CD4-positive, alpha-beta T cell treated with Interleukin-4 for 1 hour (primary cell): ENCODE data around the gene PDIA5.
A peak's percentile ranks its signal among the peaks of the same experiment; 100 is the strongest.

Experiments
- DNase-seq, 2 donors: peaks; one replicate each; pipeline ENCODE4 v3.0.0-alpha.2; 2020 to 2022

The PDIA5 gene

DNA sequence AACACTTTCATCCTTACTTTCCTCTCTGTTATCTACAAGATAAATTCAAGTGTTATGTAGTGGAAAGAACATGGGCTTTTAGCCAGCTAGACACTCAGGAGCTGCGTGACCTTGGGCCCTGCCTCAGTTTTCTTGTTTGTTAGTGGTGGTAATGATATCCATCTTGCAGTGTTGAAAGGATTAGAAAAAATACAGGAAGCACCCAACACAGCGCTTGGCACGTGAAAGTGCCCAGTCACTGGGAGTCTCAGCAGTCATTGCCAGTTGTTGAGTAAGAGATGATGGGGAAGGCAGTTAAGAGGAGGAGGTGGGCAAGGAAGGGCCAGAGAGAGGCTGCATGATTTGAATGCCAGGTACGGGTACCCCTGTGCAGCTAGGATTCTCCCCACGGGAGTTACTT lies 5.3 kb downstream of the PDIA5 start:
- peak in 1 of 2 donors; percentile 32 for DNase-seq

DNA sequence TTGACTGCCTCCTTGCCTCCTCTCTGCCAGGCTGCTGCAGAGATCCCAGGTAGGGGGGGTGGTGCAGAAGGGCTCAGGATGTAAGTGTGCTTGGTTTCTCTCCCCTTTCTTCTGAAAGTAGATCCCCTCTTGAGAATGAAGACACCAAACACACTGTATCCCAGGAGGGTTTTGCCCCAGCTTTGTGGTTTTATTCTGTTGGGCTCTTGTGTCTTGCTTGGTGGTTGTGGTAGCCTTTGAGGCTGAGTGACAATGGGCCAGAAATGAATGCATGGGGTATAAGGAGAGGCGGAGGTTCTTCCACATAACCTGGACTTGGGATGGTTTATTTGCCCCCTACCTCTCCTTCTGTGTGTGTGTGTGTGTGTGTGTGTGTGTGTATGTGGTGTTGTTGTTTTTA lies 5.7 kb downstream of the PDIA5 start:
- DNase-seq = no peak

DNA sequence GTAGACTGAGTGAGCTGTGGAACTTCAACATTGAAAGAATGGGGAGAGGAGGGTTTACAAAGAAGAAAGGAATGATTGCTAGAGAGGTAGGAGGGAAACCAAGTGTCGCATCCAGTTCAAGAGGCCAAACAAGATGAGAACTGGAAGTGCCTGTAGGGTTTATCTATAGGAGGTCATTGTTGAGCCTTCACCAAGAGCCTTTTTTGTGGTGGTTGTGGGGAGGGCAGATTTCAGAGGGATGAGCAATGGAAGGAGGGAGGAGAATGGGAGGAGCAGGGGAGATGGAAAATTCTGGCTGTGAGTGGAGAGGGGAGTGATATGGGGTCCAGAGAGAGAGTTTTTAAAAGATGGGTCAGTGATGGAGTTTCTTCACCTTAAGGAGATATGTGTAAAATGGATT lies 8.5 kb downstream of the PDIA5 start:
- no peak for DNase-seq

DNA sequence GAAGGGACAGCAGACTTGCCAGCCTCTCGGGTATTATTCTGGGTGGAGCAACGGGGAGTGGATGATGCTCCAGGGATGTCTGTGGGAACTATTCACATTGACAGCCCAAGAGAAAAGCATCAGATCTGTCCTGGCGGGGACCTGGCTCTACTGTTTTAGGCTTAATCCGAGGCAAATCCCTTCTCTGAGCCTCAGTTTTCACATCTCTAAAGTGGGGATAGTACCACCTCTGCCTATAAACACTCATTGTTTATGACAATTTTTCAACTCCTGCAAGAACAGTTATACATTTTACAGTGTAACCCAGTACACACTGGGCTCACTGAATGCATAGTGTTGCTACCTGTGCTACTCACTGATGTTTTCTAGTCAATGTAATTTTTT lies 9.3 kb downstream of the PDIA5 start:
- no peak for DNase-seq

DNA sequence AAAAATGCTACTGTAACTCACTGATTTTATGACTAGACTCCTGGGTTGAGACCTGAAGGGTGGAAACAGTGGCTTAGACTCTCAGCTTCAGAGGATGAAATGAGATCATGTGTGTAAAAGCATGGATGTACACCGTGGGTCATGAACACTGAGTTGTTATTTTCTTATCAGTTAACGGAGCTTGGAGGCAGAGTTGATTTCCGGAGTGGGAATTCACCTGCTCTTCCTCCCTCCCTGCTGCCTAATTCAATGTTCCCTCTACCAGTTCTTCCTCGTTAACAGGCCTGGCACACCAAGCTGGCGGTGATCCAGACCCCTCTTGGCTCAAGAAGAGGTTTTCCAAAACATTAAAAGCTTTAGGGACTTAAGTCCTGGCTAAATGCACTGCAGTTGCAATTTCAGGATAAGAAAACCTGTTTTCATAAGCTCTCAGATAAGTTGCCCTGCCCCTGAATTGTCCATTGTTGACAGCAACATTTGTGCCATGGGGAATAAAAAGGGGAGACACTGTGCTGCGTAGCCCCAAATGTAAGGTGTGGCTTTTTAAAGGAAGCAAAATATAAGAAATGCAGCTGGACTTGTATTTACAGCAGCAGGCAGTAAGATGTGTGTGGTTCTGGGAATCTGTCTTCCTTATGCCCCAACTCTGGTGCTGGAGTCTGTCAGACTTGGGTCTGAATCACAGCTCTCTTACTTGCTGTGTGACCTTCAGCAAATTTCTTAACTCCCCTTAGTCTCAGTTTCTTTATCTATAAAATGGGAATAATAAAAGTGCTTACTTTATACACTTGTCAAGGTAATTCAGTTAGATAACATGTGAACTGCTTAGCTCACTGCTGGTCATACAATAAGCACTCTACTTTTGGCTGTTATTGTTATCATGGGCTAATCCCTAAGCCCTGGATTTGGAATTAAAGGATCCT lies 9.9 kb downstream of the PDIA5 start:
- DNase-seq = no peak

DNA sequence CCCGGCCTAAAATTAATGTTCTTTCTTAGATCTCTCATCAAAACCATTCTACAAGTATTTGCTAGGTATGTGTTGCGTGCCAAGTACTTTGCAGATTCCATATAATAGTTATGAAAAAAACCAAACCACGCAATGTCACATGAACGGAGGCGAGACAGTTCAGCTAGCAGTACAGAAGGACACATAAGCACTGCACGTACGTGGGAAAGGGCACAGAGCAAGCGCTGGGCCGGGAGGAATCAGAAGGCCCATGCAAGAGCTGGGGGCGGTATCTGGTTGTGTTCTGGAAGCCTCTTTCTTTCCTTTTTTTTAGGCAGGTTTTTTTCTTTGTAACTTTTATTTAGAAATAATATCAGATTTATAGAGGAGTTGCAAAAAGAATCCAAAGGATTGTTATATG lies 11.3 kb downstream of the PDIA5 start:
- no peak for DNase-seq

DNA sequence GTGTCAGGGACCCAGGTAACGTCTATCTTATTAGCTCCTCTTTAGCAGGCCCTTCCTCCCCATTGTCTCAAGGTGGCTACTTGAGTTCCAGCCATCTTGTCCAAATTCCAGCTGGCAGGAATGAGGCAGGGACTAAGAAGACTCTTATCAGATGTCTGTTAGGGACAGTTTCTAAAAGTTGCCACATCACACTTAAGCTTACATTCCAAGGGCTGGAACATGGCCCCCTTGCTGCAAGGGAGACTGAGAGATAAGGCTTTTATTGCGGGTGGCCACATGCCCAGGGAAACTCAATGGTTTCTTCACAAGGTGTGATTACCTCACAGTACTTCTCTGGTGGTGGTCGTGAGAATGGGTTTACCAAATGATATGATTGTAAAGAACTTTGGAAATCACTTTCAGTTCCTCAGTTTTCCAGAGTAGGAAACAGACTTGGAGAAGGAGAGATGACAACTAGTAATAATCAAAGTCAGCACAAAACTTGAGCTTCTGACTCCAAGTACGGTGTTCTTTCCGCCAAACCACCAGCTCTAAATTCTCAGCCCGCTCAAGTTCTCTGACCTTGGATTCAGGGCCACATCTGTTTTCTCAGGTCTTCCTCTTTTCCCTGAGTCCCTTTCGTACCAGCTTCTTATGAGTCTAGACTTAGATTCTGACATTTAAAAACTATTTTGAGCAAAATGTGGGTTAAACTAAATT lies 14.2 kb downstream of the PDIA5 start:
- no peak for DNase-seq

DNA sequence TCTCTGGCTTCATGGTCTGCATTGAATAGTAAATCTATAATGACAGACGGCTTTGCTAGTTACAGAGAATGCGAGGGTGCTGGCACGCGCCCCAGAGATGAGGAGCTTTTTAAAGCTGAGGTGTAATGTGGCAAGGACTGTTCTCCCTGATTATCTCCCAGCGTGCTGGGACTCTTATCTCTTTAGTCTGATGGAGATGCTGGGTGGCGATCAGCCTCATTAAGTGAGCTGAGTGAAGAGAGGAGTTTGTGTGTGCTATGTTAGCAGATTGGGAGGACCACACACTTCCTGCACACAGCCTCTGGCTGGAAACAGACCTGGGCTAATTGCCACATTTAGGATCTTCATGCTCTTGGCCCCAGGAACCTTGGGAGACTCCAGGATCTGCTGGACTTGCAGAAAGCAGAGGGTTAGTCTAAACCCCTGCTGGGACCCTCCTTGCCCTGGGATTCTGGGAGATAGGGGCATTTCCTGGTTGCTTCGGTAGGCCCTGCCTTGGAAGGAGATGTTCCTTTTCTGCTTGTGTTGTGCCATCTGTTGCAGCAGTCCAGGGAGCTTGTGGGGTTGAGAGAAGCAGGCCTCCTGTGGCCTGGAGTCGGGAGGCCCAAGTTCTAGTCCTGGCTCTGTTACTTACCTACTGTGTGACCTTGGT lies 15.0 kb downstream of the PDIA5 start:
- DNase-seq = no peak

DNA sequence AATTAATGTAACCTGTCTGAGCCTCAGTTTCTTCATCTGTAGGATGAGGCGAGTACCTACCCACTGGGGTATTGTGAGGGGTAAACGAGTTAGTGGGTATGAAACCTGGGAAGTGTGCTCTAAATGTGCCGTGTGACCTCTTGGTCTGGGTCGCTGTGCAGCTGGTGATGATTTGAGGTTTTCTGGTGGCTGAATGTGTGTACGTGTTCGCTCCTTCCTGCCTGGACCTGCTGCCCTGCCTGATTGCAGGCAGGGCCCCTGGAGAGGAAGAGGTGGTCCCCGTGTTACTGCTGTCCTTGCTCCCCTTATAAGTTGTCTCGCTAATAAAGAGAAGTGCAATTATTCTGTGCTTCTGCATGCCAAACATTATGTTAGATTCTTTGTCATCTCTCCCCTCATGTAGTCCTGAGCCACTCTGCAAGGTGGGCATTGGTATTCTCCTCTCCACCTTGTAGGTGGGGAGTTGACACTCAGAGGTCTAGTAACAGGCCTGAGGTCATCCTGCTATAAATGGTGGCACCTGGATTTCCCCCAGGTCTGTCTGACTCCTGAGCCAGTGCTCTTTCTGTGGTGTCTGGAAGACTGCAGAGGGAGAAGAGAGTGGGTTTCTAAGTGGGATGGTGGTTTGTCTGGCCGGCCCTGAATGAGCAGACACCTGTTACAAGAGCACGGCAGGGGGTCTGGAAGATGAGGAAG lies 15.7 kb downstream of the PDIA5 start:
- no peak for DNase-seq

DNA sequence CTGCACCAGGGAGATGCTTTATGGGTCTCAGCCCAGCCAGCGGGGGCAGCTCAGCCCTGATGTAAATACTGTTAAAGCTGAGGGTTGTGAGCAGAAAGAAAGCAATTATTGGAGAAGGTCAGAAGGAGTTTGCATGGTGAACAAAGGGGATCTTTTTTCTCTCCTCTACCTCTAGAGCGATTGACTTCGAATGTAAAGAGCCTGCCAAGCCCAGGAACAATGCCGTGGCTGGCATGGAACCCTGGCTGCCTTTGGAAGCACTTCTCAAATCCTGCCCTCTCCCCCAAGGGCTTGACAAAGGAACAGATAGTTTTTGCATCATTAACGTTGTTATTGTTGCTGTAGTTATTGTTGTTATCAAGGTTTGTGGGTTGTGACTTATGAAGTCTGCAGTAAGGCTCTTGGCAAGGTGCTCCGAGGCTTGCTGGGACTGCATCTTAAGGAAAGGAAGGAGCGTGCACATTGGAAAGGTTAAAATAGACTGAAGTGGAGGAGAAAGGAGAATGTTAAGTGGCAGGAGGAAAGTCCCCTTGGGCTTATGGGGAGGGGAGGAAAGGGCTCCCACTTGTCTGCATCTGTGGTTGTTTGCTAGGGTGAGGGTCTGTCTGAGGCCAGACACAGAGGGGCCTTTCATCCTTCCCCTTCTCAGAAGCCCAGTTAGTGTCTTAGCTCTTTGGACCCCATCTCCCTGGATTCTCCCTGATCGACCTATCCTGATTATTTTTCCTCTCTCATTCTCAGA lies 16.7 kb downstream of the PDIA5 start:
- no peak for DNase-seq

DNA sequence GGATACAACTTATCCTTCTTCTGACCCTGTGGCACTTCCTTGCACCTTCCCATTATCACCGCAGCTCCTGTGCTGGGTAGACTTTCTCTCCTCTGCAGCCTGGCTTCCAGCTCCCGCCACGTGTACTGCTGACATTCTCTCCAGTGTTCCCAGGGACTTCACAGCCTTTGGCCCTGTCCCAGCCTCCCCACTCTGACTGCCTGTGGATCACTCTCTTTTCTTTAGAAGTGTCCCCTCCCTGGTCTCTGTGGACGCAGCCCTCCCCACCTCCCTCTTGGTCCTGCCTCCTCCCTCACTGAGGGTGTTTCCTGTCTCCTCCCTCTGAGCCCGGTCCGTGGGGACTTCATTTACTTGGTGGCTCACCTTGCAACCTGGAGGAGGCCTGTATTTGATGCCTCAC lies 17.4 kb downstream of the PDIA5 start:
- DNase-seq = no peak

DNA sequence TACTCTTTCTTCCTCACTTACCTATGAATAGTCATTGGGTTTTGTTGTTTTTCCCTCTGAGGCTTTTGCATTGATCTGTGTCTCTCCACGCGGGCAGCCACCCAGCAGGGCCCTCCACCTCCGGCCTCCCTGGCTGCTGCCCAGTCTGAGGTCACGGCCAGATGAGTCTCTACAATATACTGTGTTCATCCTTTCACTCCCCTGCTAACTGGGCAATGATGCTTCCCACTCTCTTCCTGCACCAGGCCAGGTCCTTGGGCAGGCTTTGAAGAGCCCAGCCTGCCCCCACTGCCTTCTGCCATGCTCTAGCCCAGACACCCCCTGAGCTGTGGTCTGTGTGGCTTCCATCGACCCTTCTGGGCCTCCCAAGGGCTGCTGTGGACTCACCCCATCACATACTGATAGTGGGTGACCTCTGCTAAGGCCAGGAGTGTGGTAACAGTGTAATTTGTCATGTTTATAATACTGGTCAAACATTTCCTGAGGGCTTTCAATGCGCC lies 18.0 kb downstream of the PDIA5 start:
- DNase-seq = no peak

DNA sequence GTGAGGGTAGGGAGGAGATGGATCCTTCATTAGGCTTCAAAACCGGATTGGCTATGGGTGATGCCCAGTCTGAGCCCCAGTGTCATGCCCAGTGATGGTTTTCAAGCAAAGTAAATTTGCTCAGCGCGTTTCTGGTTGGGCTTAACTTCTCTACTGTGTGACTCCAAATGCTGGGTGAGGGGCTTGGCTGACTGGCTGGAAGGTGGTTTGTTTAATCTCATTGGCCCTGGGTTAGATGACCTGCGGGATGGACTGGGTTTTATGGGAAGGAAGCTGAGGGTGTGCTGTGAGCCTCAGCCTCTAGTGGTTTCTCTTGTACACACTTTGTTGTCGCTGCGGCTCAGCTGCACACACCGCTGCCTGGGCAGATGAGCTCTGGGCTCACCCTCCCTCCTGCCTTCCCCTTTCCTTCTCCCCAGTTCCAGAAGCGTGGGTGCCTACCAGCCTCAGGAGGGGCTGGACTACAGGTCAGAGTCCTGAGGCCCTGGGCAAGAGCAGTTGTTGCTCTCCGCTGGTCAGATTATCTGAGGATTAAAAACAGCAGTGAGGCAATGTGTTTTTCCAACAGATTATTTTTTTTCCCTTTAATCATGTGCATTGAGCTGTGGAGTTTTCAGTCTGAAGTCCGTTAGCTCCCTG lies 18.6 kb downstream of the PDIA5 start:
- DNase-seq = no peak

DNA sequence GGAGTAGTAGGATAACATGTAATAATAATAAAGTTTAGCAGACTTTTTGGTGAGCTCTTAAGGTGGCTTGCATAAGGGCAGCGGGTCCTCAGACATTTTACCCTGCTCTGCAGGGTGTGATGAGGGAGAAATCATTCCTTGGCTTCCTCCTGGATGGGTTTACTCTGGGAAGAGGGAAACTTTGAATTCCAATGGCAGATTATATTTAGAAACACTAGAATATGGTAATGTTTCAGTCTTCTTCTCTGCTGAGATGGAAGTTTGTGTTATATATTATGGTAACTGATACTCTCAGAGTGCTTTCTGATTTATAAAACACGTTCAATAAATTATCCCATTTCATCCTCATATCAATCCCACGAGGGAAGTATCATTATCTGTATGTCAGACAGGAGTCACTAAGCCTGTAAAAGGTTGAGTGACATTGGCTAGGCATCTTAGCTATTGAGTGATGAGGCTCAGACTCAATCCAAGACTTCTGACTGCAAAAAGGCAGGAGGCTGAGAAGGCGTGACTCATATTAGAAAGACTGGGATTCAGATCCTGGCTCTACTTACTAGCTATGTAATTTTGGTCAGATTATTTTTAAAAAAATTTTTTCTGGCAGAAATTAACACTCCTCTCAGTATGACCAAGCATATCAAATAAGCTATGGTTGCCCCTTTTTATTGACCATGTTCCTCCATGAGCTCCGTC lies 19.3 kb downstream of the PDIA5 start:
- DNase-seq = no peak

DNA sequence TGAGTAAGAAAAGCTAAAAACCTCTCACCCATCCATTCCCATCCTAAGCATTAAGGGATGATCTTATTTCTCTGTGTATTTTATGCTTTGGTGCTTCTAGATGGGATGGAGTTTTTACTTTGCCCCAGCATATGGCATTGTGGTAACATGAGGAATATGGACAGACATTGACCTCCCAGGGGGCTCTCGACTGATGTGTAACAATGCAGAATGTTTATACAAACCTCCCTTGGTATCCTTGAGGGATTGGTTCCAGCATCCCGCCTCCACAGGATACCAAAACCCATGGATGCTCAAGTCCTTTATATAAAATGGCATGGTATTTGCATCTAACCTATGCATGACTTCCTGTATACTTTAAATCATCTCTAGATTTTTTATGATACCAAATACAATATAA lies 21.6 kb downstream of the PDIA5 start:
- DNase-seq = no peak

DNA sequence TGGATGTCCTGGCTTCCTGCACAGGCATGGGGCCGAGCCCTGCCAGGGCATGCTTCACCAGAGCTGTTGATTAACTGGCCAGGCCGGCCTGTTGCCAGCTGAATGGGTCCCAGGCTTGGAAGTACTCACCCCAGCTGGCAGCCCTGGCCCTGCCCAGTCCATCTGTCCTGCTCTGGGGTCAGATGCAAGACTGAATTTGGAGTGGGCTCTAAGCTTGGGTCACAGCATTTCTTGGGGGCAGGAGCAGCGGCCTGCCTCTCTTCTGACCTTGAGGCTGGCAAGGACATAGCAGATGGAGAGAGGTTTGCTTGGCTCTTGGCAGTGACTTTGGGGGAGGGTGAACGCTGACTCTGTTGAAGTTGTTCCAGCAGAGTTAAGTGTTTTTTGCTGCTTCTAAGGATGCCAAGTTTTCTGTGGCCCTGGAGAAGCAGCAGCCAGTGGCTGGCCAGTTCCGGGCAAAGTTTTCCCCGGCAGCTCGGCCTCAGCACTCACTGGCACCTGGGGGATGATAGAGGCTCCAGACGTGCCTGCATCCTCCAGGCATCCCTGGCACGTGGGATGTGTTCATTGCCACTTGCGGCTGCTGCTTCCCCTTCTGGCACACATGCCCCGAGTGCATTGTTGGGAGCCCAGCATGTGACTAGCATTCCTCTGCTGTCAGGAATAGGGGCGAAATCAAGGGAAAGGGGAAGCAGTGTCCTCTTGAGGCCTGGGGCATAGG lies 22.9 kb downstream of the PDIA5 start:
- DNase-seq = no peak

DNA sequence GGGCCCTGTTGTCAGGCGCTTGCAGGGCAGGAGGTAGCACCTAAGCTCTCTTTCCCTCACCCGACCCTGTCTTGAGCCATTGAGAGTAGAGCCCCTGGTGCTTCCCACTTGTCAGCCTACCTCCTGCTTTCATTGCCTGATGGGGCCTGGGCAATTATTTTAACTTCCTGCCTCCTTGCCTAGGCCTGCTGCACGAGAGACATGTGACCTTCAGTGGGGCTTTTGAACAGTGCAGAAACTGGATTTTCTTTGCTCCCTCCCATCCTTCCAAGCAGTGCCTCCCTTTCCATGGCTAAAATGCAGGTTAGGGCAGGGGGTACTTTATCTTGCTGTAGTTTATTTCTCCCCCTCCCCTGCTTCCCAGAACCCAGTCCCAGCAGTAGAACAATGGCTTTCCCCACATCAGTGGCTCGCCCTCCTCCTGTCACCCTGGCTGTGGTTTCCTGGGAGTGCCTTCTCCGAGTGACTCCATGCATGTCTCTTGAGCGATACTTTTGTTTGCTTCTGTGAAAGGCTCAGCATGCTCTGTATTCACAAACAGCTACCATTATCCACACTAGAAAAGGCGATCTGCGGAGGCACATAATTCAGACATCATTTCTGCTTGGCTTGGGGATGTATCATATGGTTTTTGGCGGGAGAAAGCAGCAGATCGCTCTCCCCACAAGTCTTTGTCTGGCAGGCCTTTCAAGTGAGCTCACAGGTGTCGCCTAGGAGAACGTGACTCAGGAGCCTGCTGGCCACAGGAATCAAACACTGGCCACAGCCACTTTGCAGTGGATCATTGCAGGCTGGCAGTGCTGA lies 24.1 kb downstream of the PDIA5 start:
- no peak for DNase-seq

DNA sequence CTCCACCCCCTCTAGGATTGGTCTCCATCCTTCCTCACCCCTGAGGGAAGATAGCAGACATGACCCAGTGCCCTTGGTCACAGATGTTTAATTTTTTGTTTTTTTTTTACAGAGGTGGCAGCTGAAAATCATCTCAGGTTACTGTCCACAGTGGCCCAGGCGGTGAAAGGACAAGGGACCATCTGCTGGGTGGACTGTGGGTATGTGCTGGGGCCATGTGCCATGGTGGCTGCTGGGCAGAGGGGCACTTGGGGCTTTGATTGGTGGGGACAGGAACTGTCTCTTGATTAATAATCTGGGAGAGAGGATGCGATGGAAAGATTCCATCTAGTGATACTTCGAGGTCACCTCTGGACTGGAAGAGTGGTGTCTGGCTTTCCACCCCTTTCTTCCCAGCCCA lies 25.4 kb downstream of the PDIA5 start:
- DNase-seq = no peak

DNA sequence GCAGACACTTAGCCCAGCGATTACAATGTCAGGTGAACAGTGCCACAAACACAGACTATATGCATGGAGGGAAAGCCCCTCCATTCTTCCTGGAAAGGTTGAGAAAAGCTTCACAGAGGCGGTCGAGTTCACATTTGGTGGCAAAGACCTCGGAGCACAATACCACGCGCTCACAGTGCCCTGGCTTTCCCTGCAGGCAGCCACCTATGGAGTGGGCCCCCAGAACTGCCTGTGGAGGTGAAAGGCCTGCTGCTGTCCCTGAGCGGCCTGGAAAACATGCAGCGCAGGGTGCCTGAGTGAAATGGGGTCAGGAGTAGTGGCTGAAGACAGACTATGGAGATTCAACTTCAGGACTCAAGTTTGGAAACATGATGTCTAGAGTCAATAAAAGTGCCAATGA lies 26.9 kb downstream of the PDIA5 start:
- DNase-seq = no peak
